Fibroblast of skin of left biceps (primary cell): ENCODE data around the gene OSBPL5.
"Not testable (repeated sequence)": the region's sequence is repeated elsewhere in the genome, so short reads cannot be mapped to it uniquely, and the experiment has no call there.

Source experiments
- DNase-seq, 2 experiments: peaks; one replicate each; pipeline ENCODE4 v3.0.0-alpha.2; 2013; ENCODE audit warnings: low read depth in 2 of 2

The OSBPL5 gene

DNA sequence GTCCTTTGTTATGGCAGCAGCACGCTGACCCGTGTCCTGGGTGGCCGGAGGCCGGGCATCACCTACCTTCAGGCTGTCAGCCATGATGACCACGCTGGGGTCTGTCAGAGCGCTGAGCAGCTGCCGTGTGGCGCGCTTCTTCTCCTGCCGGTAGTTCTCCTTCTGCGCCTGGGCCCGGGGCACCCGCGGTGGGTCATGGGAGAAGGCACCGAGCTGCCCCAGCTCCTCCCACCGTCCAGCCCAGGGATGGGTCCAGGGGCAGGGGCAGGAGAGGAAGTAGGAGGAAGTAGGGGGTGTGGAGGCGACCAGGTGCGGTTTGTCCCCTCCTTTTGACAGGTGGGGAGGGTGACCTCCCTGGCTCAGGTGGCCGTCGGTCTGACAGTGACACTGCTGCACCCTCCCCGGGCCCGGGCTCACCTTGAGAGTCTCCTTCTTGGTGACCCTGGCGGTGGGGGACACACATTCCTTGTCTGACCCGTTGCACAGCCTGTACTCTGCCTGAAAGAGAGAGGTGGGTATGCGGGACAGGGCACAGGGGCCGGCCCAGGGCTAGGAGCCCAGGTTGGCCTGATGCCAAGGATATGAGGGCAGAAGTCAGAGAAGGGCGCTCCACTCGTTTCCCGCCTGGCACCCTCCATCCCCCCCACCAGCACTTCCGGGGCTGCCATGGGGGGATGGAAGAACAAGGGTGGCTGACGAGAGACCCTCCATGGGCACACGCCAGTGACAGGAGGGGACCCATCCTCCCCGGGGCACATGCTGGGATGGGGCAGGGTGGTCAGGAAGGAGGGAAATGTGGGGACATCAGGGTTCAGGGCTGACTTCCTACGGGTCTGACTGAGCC lies 43.0 kb downstream of the OSBPL5 start:
- no peak for DNase-seq

DNA sequence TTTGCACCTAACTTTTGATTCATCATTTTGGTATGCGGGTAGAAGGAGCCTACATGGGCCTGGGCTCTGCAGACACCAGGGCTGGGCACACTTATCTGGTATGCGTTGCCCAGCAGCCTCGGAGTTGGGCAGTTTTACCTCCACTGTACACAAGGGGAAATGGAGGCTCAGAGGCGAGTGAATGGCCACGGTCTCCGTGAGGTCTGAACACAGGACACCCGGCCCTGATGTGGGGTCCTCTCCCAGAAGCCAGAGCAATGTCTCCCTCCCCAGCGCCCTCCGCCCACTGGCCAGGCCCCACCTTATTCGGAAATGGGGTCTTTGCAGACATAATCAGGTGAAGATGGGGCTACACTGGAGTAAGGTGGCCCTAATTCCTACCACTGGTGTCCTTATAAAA lies 43.7 kb downstream of the OSBPL5 start:
- no peak for DNase-seq

DNA sequence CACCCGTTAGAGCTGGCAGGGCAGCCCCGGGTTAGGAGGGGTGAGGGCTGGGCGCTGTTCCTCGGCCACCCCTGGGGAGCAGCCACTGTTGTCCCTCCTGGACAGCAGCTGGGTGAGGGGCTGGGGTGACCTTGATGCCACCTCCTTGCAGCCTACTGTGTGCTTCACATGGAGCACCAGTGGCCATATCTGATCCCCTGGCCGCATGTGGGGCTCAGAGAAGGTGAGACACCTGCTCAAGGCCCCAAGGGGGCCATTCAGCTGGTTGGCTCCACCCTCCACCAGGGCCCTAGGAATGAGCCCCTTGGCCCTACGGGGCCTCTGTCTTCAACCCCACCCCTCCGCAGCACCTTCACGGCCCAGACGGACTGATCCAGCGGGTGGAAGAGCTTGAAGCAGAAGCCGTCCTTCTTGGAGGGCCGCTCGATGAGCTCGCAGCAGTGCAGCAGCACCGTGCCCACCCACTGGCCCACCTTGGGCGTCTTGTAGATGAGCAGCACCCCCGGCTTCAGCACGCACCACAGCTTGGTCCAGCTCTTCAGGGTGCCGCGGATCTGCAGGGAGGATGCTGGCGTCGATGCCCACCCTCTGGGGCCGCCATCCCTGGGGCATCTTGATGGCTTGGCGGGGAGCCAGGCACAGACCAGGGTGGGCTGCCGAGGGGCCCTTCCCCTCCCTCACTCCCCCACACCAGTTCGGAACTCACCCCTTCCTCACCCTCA lies 44.9 kb downstream of the OSBPL5 start:
- DNase-seq = no peak

DNA sequence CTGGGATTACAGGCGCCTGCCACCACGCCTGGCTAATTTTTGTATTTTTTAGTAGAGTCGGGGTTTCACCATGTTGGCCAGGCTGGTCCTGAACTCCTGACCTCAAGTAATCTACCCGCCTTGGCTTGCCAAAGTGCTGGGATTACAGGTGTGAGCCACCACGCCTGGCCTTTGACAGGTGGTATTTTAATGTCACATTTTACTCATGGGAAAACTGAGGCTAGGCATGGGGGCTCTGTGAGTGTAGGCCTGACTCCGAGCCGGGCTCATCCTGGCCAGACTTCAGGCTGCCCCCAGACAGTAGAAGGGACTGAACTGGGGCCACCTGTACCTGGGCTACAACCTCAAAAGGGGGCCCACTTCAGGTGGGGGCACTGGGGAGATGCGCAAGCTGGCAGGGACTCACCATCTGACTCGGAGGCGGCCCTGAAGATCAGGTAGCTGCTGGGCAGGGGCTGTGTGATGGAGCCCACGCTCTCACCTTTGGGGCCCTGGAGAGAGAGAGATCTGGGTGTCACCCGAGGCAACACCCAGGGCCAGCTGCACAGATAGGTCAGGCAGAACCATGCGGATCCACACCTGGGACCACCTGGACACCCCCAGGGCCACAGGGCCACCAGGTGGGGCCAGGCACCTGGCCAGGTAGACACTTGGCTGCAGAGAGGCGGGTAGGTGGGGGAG lies 45.8 kb downstream of the OSBPL5 start:
- no peak for DNase-seq

DNA sequence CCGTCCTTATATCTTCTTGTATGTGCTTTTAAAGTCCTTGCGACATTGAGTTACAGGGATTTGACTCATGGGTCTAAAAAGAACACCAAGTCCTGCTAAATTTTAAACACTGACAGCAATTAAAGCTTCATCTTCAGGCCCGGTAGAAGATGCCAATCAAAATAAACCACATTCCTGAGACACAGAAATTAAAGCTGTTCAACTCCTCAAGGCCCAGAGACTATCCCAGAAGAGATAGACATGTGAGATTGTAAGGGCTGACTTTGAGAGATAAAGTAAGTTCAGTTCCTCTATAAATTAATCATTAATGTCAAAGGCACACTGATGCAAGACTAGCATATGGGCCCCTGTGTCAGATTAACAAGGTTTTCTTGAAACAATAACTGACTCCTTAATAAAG lies 49.8 kb downstream of the OSBPL5 start:
- no peak for DNase-seq

DNA sequence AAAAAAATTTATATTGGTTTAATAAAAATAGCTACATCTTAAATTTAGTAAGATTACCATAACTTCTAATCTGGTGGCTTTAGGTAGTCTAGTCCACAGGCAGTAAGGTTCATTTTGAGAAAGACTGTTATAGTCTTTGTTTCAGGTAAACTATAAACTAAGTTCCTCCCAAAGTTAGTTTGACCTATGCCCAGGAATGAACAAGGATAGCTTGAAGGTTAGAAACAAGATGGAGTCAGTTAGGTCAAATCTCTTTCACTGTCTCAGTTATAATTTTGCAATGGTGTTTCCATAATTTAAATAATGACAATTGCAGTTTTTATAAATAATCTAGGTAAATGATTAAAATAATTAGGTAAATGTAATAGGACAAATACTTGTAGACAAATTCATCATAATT lies 51.4 kb downstream of the OSBPL5 start:
- DNase-seq = not testable (repeated sequence)

DNA sequence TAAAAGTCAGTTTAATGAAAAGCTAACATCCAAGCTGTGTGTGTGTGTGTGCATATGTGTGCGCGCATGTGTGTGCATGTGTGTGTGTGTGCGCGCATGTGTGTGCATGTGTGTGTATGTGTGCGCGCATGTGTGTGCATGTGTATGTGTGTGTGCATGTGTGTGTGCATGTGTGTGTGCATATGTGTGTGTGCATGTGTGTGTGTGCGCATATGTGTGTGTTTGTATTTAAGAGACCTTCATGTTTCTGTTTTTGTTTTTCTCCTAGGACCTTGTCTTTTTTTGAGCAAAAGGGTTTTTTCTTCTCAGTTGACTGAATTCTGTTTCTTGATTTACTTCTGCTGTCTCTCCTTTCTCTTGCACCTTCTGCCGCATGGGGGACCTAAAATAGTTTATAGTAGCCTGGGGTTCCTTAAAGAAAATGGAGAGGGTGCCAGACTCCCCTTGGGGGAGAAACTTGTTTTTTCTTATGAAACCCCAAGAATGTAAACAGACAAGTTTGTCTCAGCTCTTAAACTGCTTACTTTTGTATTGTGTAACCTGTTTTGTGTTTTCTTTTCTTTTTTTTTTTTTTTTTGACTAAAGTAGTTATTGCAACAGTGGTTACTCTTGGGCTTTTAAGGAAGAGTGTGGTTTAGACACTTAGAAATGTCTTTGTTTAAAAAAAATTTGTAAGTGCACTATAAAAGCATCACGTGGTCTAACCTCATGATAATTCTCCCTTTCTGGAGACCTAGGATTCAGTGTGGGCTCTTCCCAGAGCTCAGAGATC lies 53.0 kb downstream of the OSBPL5 start:
- DNase-seq = no peak

DNA sequence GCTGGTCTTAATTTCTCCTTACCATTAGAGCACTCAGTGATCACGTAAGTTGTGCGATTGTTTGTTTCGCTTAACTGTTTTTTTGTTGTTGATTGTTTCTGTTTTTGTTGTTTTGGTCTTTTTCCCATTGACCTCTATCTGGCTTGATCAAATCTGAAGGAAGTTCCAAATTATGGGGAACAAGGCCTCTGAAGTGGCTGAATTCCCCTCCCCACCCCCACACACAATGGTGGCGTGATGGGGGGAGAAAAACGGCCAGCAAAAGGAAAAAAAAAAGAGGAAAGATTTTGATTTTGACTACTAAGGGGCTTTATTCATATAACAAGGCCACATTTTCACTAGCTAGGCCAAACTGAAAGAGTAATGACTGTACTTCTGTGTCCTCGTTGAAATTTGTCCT lies 53.6 kb downstream of the OSBPL5 start:
- no peak for DNase-seq

DNA sequence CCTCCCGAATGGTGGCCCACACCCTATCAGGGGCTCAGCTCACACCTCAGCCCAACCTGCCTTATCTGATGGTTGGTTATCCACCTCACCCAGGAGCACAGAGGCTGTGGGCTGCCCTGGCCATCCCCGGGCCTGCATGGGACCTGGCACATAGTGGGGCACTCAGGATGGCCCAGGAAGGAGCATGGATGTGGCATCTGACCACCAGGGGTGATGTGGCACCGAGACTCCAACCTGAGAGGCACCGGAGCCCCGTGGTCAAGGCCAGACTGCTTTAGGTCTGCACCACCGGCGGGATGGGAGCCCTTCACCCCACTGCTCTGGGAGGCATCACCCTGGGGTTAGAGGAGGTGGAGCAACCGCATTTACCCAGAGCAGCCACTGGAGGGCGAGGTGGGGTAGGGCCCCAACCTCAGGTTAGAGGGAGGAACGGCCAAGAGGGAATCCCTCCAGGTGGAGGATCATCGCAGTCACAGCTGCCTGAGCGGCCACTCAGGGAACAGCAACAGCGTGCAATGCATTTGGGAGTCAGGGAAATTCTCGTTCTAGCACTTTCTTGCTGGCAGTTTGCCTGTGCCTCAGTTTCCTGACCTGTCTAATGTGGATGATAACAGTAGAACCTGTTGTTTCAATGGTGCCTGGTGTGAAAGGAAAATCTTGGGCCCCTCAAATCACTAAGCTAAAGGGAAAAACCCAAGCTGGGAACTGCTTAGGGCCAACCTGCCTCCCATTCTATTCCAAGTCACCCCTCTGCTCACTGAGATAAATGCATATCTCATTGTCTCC lies 55.0 kb downstream of the OSBPL5 start:
- DNase-seq = no peak

DNA sequence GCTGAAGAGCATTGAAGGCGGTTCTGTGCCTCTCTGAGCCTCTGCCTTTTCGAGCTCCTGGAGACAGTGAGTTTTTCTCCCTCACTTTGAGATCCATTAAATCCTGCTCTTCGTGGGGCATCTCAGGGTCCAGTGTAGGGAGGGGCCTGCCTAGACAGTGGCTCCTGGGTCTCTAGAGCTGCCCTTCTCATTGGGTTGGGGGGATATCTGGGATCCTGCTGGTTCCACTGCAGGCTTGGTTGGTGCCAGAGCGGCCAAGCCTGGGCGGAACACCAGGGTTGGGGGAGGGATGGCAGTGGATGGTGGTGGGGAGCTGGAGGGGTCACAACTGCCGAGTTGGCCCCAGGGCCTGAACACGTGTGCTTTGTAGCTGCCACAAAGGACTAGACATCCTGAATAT lies 55.7 kb downstream of the OSBPL5 start:
- no peak for DNase-seq

DNA sequence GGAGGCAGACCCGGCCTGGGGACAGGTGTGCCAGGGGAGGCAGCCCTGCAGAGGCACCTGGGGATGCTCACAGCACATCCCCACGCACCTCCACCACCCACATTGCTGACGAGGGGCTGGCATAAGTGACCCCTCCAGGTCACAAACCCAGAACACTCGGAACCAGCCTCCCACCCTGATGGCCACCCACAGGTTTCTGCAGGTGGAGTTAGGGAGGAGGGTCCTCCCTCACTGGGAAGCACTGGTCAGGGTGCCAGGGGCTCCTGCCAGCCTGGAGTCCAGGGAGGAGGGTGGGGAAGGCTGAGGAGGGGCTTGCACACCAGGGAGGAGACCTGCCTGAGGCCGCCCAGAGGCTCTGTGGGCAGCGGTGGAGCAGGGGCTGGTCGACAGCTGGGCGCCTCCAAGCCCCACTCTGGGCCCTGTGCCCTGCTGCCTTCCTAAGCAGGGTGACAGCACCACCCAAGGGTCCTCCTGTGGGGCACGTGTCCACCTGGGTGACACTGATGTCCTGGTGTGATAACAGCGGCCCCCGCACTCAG lies 56.9 kb downstream of the OSBPL5 start:
- DNase-seq = no peak

DNA sequence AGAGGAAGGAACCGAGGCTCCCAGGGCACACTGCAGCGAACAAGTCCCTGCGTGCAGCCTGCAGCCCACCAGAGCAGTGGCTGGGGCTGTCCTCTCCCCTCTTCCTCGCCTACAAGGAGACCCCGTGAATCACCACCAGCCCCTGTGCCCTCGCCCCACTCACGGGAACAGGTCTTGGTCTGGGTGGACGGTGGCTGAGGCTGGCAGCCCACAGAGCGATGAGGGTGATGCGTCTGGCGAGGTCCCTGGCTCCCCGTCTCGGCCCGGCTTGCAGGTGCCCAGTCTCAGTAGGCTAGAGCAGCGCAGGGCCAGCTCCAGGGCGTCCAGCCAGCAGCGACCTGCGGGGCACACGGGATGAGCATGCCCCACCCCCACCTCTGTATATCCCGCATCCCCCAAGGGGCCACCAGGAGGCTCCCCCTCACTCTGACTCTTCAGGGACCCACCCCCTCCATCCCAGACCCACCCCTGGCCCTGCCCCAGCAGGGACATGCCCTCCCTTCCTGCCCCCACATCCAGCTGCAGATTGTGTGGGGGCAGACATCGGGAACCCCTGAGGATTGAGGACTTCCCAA lies 57.4 kb downstream of the OSBPL5 start:
- no peak for DNase-seq

DNA sequence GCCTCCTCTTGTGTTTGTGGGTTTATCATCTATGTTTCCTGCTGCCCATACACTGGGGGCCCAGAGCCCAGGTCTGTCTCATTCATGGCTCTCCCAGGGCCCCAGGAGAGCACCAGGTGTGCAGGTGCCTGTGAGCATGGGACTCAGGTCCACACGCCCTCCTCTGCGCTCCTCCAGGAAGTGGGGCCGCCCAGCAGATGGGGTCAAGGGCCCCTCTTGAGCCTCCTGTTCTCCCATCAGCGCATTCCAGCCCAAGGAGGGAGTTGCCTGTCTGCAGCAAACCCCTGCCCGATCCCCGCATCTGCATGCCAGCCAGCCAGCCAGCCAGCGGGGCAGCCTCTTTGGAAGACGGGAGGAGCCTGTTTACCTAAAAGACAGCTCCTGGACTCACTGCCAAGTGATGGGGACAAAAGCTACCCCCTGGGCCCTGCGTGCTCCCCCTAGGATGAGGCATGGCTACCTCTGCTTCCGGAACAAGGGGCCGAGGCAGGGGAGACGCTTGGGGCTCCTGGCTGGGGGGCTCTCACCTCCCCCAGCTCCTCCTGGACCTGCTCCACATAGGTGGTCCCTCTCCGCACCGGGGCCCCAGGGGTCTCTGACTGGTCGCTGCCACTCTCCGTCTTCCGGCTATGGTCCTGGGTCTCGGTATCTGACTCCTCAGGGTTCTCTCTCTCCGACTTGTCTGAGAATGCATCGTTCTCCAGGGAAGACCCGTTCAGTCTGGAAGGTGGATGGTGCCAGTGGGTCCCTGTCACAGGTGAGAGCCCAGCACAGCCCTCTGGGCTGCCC lies 58.2 kb downstream of the OSBPL5 start:
- no peak for DNase-seq

DNA sequence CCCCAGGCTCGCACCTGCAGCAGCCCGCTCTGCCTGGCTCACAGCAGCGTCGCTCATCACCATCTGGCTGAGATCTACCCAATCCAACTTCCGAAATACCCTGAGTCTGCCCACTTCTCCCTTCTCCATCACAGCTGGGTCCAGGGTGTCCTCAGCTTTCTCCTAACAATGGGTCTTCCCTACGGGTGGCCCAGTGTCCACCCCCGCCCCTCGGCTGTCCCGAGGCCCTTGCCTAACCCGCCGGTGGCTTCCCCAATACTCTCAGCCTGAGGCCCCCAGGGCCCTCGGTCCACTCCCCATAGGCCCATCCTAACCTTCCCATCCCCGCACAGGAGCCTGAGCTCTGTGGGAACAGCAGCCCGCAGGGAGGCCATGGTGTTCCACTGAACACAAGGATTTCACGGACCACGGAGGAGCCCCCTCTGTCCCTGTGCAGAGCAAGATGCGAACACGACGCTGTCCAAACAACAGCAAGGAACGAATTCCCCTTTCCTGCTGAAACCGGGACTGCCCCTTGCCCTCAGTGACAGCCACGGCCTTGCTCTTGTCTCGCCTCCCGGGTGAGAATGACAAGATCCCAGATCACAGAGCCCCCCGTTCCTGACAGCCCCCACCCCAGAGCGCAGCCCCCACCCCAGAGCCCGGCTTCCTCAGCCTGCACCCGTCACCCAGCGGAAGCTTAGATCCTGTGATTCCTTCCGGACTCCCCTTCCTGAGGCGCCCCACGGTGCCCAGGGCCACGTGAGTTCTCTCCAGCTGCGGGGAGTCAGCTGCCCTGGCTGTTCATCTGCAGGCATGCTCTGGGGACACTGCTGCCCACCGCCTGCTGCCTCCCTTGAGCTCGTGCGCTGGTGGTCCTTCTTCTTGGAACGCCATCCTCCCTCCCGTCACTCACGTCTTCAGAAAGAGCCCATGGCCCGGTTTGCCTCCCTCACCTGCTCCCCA lies 59.0 kb downstream of the OSBPL5 start:
- DNase-seq = no peak

DNA sequence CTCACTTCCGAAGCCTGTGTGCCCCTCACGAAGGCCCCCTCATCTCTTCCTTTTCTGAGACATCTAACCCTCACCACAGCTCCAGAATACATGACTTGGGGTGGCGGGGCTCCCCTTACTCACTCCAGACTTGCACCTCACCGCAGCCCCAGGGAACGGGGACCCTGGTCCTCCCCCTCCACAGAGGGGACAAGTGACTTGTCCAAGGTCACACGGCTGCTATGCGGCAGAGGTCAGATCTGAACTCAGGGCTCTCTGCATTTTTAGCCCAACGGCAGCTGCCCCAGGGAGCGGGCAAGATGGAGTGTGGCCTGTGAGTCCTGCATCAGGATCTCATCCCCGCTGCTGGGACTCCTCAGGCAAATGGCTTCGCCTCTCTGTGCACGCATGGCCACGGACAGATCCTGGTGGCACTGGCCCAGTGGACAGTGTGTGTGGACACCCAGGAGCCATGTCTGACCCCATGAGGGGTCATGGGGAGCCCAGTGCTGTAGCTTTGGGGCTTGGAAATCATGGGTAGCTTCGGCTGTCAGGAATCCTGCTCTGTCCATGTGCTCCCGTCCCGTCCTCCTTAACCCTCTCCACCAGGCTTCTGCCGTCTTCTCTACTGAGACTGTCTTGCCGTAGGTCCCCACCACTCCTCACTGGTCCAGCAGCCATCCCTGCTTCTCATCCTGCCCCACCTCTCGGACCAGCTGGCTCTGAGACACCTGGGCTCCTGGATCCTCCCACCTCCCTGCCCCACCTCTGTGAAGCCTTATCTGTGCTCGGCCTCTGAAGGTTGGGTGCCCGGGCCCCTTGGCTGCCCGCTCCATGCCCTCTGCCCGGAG lies 59.9 kb downstream of the OSBPL5 start:
- DNase-seq = no peak

DNA sequence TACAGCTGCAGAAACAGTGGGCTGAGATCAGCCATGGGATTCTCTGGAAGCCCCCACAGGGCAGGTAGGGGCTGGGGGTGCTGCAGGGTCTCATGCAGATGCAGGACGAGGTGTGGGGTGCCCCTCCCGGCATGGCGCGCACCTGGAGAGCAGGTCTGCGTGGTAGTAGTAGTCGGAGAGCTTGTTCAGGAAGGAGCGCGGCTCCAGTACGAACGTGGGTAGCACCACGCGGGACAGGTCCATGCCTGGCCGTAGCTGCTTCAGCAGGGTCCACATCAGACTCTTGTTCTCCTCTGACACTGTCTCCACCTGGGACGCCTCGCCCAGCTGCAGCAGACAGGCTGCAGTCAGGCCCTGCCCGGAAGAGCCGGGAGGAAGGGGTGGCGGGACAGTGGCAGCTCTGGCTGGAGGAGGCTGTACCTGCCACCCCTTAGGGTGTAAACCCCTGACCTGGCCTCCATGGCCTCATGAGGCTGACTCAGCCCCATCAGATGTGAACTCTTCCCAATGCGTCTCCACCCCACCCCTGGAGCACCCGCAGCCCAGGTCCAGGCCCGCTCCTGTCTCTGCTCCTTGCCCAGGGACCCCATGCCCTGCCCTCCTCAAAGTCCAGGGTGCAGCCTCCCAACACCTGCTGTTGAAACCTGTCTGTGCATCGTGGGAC lies 60.9 kb downstream of the OSBPL5 start:
- no peak for DNase-seq

DNA sequence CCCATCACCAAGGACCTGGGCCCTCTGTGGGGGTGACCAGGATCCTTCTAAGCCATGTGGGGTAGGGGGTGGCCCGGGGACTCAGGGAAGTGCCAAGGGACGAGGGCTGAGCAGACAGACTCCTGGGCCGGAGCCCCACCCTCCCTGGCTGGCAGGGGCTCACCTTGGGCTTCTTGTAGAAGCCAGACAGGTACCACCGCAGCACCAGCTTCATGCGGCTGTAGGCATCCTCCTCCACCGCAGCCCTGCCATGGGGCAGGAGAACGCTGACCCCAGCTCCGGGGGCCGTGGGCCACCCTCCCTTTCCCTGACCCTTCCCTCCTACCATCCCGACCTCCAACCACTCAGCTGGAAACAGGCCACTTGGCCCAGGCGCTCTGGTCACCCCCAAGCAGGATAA lies 62.0 kb downstream of the OSBPL5 start:
- no peak for DNase-seq
